Astrocyte (in vitro differentiated cells and primary cell): ENCODE results near the gene SLC66A1. TPM values are rescaled to one million over a fixed set of nuclear protein-coding genes. Genes with fewer than 3 reads are reported as not detected.

Source experiments
- DNase-seq: peaks from one replicate; pipeline ENCODE4 v3.0.0-alpha.2; 2010; ENCODE audit warnings: low read depth
- FAIRE-seq: peaks from 2 replicates; lab custom pipeline; 2011; peaks lifted over from hg19 to GRCh38; lab: Jason Lieb, UNC
- H2AFZ ChIP-seq: 2 replicates; pipeline ENCODE4 v1.6.0; 2012; ENCODE audit warnings: low read depth, low read length, inconsistent platforms
- H3K27ac ChIP-seq: 2 replicates; pipeline ENCODE4 v1.5.1; 2011; ENCODE audit warnings: low read depth, low read length, inconsistent platforms
- H3K27me3 ChIP-seq: 2 replicates; pipeline ENCODE4 v1.6.0; 2011; ENCODE audit warnings: low read length, inconsistent platforms; ENCODE audit not compliant: insufficient read depth
- H3K36me3 ChIP-seq: 2 replicates; pipeline ENCODE4 v1.5.1; 2011; ENCODE audit warnings: low read length, inconsistent platforms; ENCODE audit not compliant: insufficient read depth
- H3K4me1 ChIP-seq: 2 replicates; pipeline ENCODE4 v1.5.1; 2011; ENCODE audit warnings: low read length, inconsistent platforms; ENCODE audit not compliant: insufficient read depth
- H3K4me2 ChIP-seq: 2 replicates; pipeline ENCODE4 v1.6.0; 2012; ENCODE audit warnings: low read length, inconsistent platforms
- H3K4me3 ChIP-seq: 2 replicates; pipeline ENCODE4 v1.5.1; 2011; ENCODE audit warnings: low read depth, mild to moderate bottlenecking, low read length, inconsistent platforms; ENCODE audit not compliant: insufficient read depth
- H3K79me2 ChIP-seq: 2 replicates; pipeline ENCODE4 v1.6.0; 2012; ENCODE audit warnings: mild to moderate bottlenecking, low read length, inconsistent platforms; ENCODE audit not compliant: insufficient read depth
- H3K9ac ChIP-seq: 2 replicates; pipeline ENCODE4 v1.6.0; 2012; ENCODE audit warnings: mild to moderate bottlenecking, low read length, inconsistent platforms
- H3K9me3 ChIP-seq: 2 replicates; pipeline ENCODE4 v1.5.1; 2012; ENCODE audit warnings: low read depth, mild to moderate bottlenecking, low read length, inconsistent platforms; ENCODE audit not compliant: insufficient read depth
- H4K20me1 ChIP-seq: 2 replicates; pipeline ENCODE4 v1.6.0; 2012; ENCODE audit warnings: low read length, inconsistent platforms; ENCODE audit not compliant: insufficient read depth
- H3K27ac Mint-ChIP-seq: one replicate; pipeline ENCODE4 v1.8.0; 2021; ENCODE audit warnings: mild to moderate bottlenecking, mixed read lengths; ENCODE audit not compliant: unreplicated experiment
- H3K27me3 Mint-ChIP-seq: one replicate; pipeline ENCODE4 v1.8.0; 2021; ENCODE audit warnings: low read depth, mixed read lengths; ENCODE audit not compliant: unreplicated experiment
- H3K36me3 Mint-ChIP-seq: one replicate; pipeline ENCODE4 v1.8.0; 2021; ENCODE audit warnings: low read depth, mixed read lengths; ENCODE audit not compliant: unreplicated experiment
- H3K4me1 Mint-ChIP-seq: one replicate; pipeline ENCODE4 v1.8.0; 2021; ENCODE audit warnings: low read depth, mixed read lengths; ENCODE audit not compliant: unreplicated experiment
- H3K4me3 Mint-ChIP-seq: one replicate; pipeline ENCODE4 v1.8.0; 2021; ENCODE audit warnings: mild to moderate bottlenecking, moderate library complexity, mixed read lengths; ENCODE audit not compliant: unreplicated experiment
- H3K9me3 Mint-ChIP-seq: one replicate; pipeline ENCODE4 v1.8.0; 2021; ENCODE audit warnings: mild to moderate bottlenecking, mixed read lengths; ENCODE audit not compliant: unreplicated experiment
- EZH2 ChIP-seq: IDR thresholded peaks from 2 replicates; pipeline ENCODE4 v1.6.1; 2012; ENCODE audit warnings: mild to moderate bottlenecking, low read length, inconsistent platforms; ENCODE audit not compliant: insufficient read depth
- total RNA-seq: library from RNA; stranded (reverse); gene quantifications from 2 replicates; pipeline ENCODE4 v1.2.1, GENCODE V29; 2021
- TF ChIP-seq, protein P1 (sequence below): IDR thresholded peaks from 2 replicates; pipeline ENCODE4 v1.5.1; 2011; ENCODE audit warnings: low read depth, mild to moderate bottlenecking, inconsistent platforms, low read length, moderate library complexity; ENCODE audit not compliant: insufficient read depth

SLC66A1 gene
- total RNA-seq, 1 donor from 2014 or later, result 21.5 TPM

DNA sequence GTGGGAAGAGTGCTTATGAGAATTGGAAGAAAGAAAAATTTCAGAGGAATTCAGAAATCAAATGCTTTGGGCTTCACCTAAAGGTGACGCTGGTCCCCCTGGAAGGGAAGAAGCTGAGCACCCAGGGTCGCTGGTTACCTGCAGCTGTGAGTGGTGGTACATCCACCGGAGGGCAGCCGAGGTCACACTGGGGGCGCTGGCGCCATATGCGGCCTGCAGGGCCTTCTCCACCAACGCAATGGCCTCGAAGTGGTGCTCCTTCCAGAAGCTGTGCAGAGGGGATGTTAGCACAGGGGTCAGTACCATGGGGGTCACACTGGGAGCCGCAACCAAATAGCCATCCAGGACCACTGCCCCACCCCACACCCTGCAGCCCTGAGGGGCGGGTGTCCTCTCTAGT is 6.2 kb upstream of the SLC66A1 start:
- Mint-ChIP-seq H3K27ac (no peak overlapping the region), H3K9me3 (no peaks in the 10 kb centered on the region), H3K27me3 (no peaks in the 10 kb centered on the region), H3K4me1 (peaks cover 4% of the 10 kb centered on the region), H3K4me3 (no peak overlapping the region), H3K36me3 (peaks cover 17% of the 10 kb centered on the region)
- Histone ChIP-seq H3K79me2 (peaks cover 18% of the 10 kb centered on the region), H3K36me3 (peaks cover 32% of the 10 kb centered on the region), H3K9ac (no peak overlapping the region), H2AFZ (no peak overlapping the region), H3K27ac (no peak overlapping the region), H3K4me3 (no peak overlapping the region), H3K4me1 (peaks cover 8% of the 10 kb centered on the region), H3K4me2 (no peak overlapping the region), H3K27me3 (no peaks in the 10 kb centered on the region), H3K9me3 (no peaks in the 10 kb centered on the region), H4K20me1 (peaks cover 28% of the 10 kb centered on the region)
- FAIRE-seq, result no peak
- TF ChIP-seq, protein P1, sequence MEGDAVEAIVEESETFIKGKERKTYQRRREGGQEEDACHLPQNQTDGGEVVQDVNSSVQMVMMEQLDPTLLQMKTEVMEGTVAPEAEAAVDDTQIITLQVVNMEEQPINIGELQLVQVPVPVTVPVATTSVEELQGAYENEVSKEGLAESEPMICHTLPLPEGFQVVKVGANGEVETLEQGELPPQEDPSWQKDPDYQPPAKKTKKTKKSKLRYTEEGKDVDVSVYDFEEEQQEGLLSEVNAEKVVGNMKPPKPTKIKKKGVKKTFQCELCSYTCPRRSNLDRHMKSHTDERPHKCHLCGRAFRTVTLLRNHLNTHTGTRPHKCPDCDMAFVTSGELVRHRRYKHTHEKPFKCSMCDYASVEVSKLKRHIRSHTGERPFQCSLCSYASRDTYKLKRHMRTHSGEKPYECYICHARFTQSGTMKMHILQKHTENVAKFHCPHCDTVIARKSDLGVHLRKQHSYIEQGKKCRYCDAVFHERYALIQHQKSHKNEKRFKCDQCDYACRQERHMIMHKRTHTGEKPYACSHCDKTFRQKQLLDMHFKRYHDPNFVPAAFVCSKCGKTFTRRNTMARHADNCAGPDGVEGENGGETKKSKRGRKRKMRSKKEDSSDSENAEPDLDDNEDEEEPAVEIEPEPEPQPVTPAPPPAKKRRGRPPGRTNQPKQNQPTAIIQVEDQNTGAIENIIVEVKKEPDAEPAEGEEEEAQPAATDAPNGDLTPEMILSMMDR, result no peak
- no peak for TF ChIP-seq EZH2
- no peak for DNase-seq

GRCh38 chr1:19306941-19307340 is 5.2 kb upstream of the SLC66A1 start:
- DNase-seq (no peak), FAIRE-seq (no peak)
- no peak overlapping the region for H3K27ac ChIP-seq
- peaks cover 35% of the 10 kb centered on the region for H4K20me1 ChIP-seq
- H3K4me3 Mint-ChIP-seq, result no peak overlapping the region
- no peaks in the 10 kb centered on the region for H3K27me3 Mint-ChIP-seq
- H3K4me1 Mint-ChIP-seq, result peaks cover 9% of the 10 kb centered on the region
- peaks cover 17% of the 10 kb centered on the region for H3K36me3 Mint-ChIP-seq
- no peak overlapping the region for H3K9ac ChIP-seq
- peaks cover 32% of the 10 kb centered on the region for H3K36me3 ChIP-seq
- H2AFZ ChIP-seq, result no peak overlapping the region
- no peak overlapping the region for H3K4me3 ChIP-seq
- TF ChIP-seq, protein P1, result no peak
- no peak for TF ChIP-seq EZH2
- no peaks in the 10 kb centered on the region for H3K9me3 Mint-ChIP-seq
- H3K27me3 ChIP-seq, result no peaks in the 10 kb centered on the region
- H3K4me1 ChIP-seq, result peaks cover 14% of the 10 kb centered on the region
- H3K9me3 ChIP-seq, result no peaks in the 10 kb centered on the region
- H3K79me2 ChIP-seq, result peaks cover 28% of the 10 kb centered on the region
- H3K27ac Mint-ChIP-seq, result peak overlapping the region; percentile 18
- no peak overlapping the region for H3K4me2 ChIP-seq

DNA sequence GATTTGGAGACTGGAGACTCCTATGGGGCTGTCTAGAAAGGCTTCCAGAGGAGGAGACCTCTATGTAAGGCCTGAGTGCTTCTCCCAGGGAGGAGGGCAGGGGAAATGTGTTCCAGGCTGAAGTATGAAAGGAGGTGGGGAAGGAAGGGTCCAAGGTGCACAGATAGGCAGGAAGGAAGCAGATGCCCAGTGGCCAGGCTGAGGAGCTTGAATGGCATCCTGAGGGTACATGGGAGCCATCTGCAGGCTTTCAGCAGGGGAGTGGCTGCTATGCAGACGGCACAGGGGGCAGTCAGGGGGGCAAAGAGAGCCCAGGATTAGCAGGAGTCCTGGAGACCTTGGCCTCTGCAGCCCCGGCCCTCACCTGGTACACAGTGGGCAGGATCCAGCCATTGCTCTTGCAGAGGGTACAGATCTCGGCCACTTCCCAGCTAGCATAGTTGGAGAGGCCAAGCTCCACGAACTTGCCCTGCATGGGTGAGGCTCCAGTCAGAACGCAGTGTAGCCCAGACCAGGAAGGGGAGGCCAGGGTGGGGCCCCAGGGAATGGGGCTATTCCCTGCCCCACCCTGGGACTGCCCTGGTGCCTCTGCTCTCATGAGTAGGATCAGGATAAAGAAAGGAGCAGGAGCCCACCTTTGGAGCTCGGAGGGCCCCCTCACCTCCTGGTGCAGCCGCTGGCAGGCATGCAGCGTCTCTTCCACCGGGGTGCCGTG is 4.2 kb upstream of the SLC66A1 start:
- H3K4me1 ChIP-seq, result peaks cover 21% of the 10 kb centered on the region
- no peaks in the 10 kb centered on the region for H3K9me3 Mint-ChIP-seq
- peaks cover 30% of the 10 kb centered on the region for H3K79me2 ChIP-seq
- FAIRE-seq (no peak), DNase-seq (no peak)
- peaks cover 37% of the 10 kb centered on the region for H4K20me1 ChIP-seq
- H3K27me3 ChIP-seq, result no peaks in the 10 kb centered on the region
- H3K27ac Mint-ChIP-seq, result no peak overlapping the region
- no peak overlapping the region for H2AFZ ChIP-seq
- no peak overlapping the region for H3K4me3 Mint-ChIP-seq
- H3K9me3 ChIP-seq, result no peaks in the 10 kb centered on the region
- H3K27ac ChIP-seq, result no peak overlapping the region
- TF ChIP-seq EZH2, result no peak
- TF ChIP-seq, protein P1, result no peak
- H3K4me3 ChIP-seq, result no peak overlapping the region
- no peaks in the 10 kb centered on the region for H3K27me3 Mint-ChIP-seq
- no peak overlapping the region for H3K9ac ChIP-seq
- H3K36me3 Mint-ChIP-seq, result peaks cover 15% of the 10 kb centered on the region
- H3K4me2 ChIP-seq, result no peak overlapping the region
- H3K36me3 ChIP-seq, result peaks cover 30% of the 10 kb centered on the region
- H3K4me1 Mint-ChIP-seq, result peaks cover 9% of the 10 kb centered on the region
